ENCODE results near the gene TOR1AIP1. TPM values are rescaled to one million over a fixed set of nuclear protein-coding genes. Genes with fewer than 3 reads are reported as not detected.

The TOR1AIP1 gene
- total RNA-seq, 1 donor, result 78.2 TPM

DNA sequence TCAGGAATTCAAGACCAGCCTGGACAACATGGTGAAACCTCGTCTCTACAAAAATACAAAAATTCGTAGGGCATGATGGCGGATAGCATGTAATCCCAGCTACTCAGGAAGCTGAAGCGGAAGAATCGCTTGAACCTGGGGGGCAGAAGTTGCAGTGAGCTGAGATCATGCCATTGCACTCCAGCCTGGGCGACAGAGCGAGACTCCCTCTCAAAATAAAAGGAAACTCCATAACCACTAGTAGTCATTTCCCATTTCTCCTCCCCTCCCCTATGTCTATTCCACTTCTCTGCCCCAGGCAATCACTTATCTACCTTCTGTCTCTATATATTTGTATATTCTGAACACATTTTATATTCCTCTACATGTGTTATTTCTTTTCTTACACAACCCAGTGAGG, 68.6 kb downstream of the TOR1AIP1 start:
- Histone ChIP-seq H3K4me3 (ENCODE audit: insufficient read depth, low read length) (no peak overlapping the region), H3K27ac (ENCODE audit: low read depth, low read length) (no peak overlapping the region), H3K79me2 (ENCODE audit: insufficient read depth, low read length) (peaks cover 22% of the 10 kb centered on the region), H4K20me1 (ENCODE audit: insufficient read depth, low read length) (peaks cover 4% of the 10 kb centered on the region), H3K27me3 (ENCODE audit: insufficient read depth, low read length) (no peaks in the 10 kb centered on the region), H3K4me1 (ENCODE audit: insufficient read depth, low read length) (peaks cover 5% of the 10 kb centered on the region), H2AFZ (ENCODE audit: low read length) (no peak overlapping the region), H3K36me3 (ENCODE audit: insufficient read depth, low read length) (no peaks in the 10 kb centered on the region), H3K9me3 (ENCODE audit: low read depth, low read length) (no peaks in the 10 kb centered on the region), H3K4me2 (ENCODE audit: insufficient read depth, low read length) (no peak overlapping the region)
- no peak for DNase-seq (ENCODE audit: insufficient read length, low spot score, missing footprints)
- TF ChIP-seq, protein P1, sequence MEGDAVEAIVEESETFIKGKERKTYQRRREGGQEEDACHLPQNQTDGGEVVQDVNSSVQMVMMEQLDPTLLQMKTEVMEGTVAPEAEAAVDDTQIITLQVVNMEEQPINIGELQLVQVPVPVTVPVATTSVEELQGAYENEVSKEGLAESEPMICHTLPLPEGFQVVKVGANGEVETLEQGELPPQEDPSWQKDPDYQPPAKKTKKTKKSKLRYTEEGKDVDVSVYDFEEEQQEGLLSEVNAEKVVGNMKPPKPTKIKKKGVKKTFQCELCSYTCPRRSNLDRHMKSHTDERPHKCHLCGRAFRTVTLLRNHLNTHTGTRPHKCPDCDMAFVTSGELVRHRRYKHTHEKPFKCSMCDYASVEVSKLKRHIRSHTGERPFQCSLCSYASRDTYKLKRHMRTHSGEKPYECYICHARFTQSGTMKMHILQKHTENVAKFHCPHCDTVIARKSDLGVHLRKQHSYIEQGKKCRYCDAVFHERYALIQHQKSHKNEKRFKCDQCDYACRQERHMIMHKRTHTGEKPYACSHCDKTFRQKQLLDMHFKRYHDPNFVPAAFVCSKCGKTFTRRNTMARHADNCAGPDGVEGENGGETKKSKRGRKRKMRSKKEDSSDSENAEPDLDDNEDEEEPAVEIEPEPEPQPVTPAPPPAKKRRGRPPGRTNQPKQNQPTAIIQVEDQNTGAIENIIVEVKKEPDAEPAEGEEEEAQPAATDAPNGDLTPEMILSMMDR (IDR thresholded peaks at IDR 0.05; ENCODE audit: extremely low read depth, low read depth, low read length), result no peak

DNA sequence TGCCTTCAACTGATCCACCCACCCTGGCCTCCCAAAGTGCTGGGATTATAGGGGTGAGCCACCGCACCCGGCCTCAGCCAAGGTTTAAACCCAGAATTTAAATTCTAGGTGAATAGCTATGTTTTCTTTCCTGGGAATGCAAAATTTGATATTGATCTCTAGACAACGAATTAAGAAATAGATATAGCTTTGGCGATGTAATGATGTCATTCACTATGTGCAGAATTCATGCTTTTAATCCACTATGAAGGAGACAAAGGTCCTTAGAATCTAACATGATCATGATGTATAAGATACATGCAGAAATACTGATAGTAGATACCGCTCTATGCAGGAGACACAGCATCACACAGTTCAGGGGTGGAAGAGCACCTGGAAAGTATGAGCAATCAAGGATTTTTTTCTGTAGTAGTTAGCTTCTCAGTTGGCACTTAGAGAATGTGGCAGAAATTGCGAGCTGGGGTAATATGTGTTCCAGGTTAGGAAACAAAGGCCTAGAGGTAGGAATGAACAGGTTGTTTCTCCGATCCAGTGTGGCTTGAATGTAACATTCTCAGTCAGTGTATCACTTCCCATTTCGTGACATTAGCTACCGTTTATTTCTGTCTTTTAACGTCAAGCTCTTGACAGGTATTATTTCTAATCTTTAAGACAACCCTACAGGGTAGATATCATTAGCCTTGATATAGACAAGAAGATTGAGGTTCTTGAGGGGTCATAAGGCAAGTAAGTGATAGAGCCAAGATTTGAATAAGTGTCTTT, 69.5 kb downstream of the TOR1AIP1 start:
- Histone ChIP-seq H3K36me3 (ENCODE audit: insufficient read depth, low read length) (no peaks in the 10 kb centered on the region), H3K27ac (ENCODE audit: low read depth, low read length) (no peak overlapping the region), H2AFZ (ENCODE audit: low read length) (no peak overlapping the region), H3K4me2 (ENCODE audit: insufficient read depth, low read length) (no peak overlapping the region), H3K4me1 (ENCODE audit: insufficient read depth, low read length) (peaks cover 7% of the 10 kb centered on the region), H3K79me2 (ENCODE audit: insufficient read depth, low read length) (peaks cover 32% of the 10 kb centered on the region), H4K20me1 (ENCODE audit: insufficient read depth, low read length) (peaks cover 13% of the 10 kb centered on the region), H3K4me3 (ENCODE audit: insufficient read depth, low read length) (no peak overlapping the region), H3K9me3 (ENCODE audit: low read depth, low read length) (no peaks in the 10 kb centered on the region), H3K27me3 (ENCODE audit: insufficient read depth, low read length) (no peaks in the 10 kb centered on the region)
- no peak for DNase-seq (ENCODE audit: insufficient read length, low spot score, missing footprints)
- TF ChIP-seq, protein P1 (IDR thresholded peaks at IDR 0.05; ENCODE audit: extremely low read depth, low read depth, low read length), result no peak

DNA sequence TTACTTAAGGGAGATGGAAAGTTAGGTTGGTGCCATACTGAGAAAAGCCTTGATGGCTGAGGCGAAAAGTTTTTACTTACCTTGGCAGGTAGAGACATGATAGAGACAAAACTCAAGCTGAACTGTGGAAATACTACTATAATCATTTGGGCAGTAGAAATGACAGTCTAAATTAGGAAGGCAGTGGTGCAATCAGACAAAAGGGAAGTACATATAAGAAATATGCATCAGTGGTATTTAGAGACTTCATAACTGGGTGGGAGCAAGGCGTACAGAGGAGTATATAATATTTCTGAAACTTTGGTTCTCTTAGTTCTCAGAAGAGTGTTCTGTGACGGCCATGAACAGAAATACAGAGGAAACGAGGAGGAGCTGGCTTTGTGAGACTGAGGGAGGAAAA, 70.1 kb downstream of the TOR1AIP1 start:
- no peaks in the 10 kb centered on the region for H3K36me3 ChIP-seq (ENCODE audit: insufficient read depth, low read length)
- H3K9me3 ChIP-seq (ENCODE audit: low read depth, low read length), result no peaks in the 10 kb centered on the region
- no peak overlapping the region for H3K27ac ChIP-seq (ENCODE audit: low read depth, low read length)
- H3K4me2 ChIP-seq (ENCODE audit: insufficient read depth, low read length), result no peak overlapping the region
- H3K27me3 ChIP-seq (ENCODE audit: insufficient read depth, low read length), result no peaks in the 10 kb centered on the region
- peaks cover 38% of the 10 kb centered on the region for H3K79me2 ChIP-seq (ENCODE audit: insufficient read depth, low read length)
- DNase-seq (ENCODE audit: insufficient read length, low spot score, missing footprints), result no peak
- TF ChIP-seq, protein P1 (IDR thresholded peaks at IDR 0.05; ENCODE audit: extremely low read depth, low read depth, low read length), result no peak
- H2AFZ ChIP-seq (ENCODE audit: low read length), result no peak overlapping the region
- peaks cover 17% of the 10 kb centered on the region for H4K20me1 ChIP-seq (ENCODE audit: insufficient read depth, low read length)
- H3K4me3 ChIP-seq (ENCODE audit: insufficient read depth, low read length), result no peak overlapping the region
- peaks cover 13% of the 10 kb centered on the region for H3K4me1 ChIP-seq (ENCODE audit: insufficient read depth, low read length)

DNA sequence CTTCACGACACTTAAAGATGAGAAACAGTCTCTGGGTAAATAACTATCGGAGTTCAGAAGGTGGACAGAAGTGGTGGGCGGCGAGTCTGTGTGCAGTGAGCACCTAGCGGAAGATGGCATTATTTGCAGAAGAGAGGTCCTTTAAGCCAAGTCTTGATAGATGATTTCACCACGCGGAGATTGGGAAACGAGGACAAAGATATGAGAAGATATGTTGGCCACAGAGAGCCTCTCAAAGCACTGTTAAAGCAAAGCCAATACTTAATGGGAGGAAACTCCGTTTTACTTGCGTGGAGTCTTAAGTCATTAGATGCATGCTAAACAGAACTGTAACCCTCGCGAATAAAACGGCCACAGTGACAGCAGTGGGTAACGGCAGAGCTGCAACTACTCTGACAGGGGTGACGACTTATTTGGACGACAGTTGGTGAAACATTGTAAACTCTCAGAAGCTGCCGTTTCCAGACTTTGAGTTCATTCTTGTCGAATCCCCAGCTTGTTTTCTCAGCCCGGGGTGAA, 71.9 kb downstream of the TOR1AIP1 start:
- peaks cover 56% of the 10 kb centered on the region for H3K79me2 ChIP-seq (ENCODE audit: insufficient read depth, low read length)
- H4K20me1 ChIP-seq (ENCODE audit: insufficient read depth, low read length), result peaks cover 21% of the 10 kb centered on the region
- H3K4me2 ChIP-seq (ENCODE audit: insufficient read depth, low read length), result peak overlapping the region; percentile 91
- H3K27me3 ChIP-seq (ENCODE audit: insufficient read depth, low read length), result no peaks in the 10 kb centered on the region
- TF ChIP-seq, protein P1 (IDR thresholded peaks at IDR 0.05; ENCODE audit: extremely low read depth, low read depth, low read length), result peak; percentile 24
- H3K36me3 ChIP-seq (ENCODE audit: insufficient read depth, low read length), result no peaks in the 10 kb centered on the region
- H3K9me3 ChIP-seq (ENCODE audit: low read depth, low read length), result no peaks in the 10 kb centered on the region
- peak overlapping the region; percentile 89 for H3K27ac ChIP-seq (ENCODE audit: low read depth, low read length)
- peak overlapping the region; percentile 86 for H3K4me3 ChIP-seq (ENCODE audit: insufficient read depth, low read length)
- DNase-seq (ENCODE audit: insufficient read length, low spot score, missing footprints), result peak; percentile 85
- H3K4me1 ChIP-seq (ENCODE audit: insufficient read depth, low read length), result peaks cover 17% of the 10 kb centered on the region
- peak overlapping the region; percentile 100 for H2AFZ ChIP-seq (ENCODE audit: low read length)
